ENCODE measurements around the gene MTFR1L.

DNA sequence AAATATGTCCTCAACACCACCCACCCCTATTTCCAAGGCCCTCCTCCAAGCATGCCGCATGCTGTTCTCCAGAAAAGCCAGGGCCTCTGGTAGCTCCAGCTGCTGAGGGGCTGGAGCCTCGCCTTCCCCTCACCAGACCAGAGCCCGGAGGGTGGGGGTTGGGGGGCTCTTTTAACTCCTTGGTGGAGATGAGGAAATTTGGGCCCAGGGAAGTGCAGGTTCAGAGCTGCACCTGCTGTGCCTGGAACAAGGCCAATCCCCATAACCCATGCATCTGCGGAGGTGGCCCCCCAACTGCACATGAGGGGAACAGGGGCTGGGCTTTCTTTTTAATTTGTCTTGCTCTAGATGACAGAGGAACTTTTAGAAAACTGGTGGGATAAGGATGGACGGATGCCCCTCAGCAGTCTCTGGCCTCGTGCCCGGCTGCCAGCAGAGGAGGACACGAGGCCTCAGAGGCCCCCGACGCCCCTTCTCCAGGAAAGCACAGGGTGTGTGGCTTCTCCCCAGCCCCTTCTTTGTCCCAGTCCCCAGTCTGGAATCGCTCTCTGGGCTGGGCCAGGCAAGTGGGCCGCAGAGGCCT lies 20.3 kb upstream of the MTFR1L start:
- no peak for TF ChIP-seq MAFK (IDR thresholded peaks at IDR 0.05; ENCODE audit: partially characterized antibody)
- TF ChIP-seq, protein P1, sequence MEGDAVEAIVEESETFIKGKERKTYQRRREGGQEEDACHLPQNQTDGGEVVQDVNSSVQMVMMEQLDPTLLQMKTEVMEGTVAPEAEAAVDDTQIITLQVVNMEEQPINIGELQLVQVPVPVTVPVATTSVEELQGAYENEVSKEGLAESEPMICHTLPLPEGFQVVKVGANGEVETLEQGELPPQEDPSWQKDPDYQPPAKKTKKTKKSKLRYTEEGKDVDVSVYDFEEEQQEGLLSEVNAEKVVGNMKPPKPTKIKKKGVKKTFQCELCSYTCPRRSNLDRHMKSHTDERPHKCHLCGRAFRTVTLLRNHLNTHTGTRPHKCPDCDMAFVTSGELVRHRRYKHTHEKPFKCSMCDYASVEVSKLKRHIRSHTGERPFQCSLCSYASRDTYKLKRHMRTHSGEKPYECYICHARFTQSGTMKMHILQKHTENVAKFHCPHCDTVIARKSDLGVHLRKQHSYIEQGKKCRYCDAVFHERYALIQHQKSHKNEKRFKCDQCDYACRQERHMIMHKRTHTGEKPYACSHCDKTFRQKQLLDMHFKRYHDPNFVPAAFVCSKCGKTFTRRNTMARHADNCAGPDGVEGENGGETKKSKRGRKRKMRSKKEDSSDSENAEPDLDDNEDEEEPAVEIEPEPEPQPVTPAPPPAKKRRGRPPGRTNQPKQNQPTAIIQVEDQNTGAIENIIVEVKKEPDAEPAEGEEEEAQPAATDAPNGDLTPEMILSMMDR (IDR thresholded peaks at IDR 0.05): no peak
